ENCODE results near the gene TOMM5. TPM values are rescaled to one million over a fixed set of nuclear protein-coding genes. Genes with fewer than 3 reads are reported as not detected.

Gene TOMM5
- total RNA-seq, 4 donors from 2014 or later: 75.3 to 137 (median 93.3) TPM

DNA sequence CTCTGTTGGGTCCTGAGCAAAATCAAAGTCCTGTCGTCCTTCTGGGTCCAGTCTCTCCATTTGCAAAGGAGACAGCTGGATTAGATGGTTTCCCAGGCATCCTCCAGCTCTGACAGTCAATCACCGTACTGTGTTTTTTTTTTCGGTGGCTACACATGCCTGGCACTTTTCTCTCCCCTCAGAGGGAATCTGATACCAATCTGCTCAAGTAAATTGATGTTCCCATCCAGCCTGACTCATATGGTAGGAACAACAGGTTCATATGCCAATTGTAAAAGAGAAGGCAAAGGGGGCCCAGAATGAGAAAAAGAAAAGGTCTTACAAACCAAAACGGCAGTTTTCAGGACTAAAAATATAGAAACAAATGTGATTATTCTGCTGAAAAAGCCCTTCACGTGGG is 17.4 kb downstream of the TOMM5 start:
- H3K4me3 ChIP-seq: peak overlapping the region; percentile 84 to 96 (median 93)
- ATAC-seq: peak; percentile 84
- DNase-seq: peak; percentile 37 to 45
- H3K9me3 ChIP-seq: no peaks in the 10 kb centered on the region
- H3K27ac ChIP-seq: peak overlapping the region; percentile 94 to 99 (median 98)
- H3K36me3 ChIP-seq: no peaks in the 10 kb centered on the region
- peak in 1 of 2 donors; percentile 34 for TF ChIP-seq POLR2A (IDR thresholded peaks at IDR 0.05)
- TF ChIP-seq, protein P1, sequence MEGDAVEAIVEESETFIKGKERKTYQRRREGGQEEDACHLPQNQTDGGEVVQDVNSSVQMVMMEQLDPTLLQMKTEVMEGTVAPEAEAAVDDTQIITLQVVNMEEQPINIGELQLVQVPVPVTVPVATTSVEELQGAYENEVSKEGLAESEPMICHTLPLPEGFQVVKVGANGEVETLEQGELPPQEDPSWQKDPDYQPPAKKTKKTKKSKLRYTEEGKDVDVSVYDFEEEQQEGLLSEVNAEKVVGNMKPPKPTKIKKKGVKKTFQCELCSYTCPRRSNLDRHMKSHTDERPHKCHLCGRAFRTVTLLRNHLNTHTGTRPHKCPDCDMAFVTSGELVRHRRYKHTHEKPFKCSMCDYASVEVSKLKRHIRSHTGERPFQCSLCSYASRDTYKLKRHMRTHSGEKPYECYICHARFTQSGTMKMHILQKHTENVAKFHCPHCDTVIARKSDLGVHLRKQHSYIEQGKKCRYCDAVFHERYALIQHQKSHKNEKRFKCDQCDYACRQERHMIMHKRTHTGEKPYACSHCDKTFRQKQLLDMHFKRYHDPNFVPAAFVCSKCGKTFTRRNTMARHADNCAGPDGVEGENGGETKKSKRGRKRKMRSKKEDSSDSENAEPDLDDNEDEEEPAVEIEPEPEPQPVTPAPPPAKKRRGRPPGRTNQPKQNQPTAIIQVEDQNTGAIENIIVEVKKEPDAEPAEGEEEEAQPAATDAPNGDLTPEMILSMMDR (IDR thresholded peaks at IDR 0.05 in 4 of 5, conservative IDR thresholded peaks at IDR 0.05 in 1 of 5): no peak
- in situ Hi-C loops (cut with MboI; ENCODE audit: low sequenced_read_pairs in 4 of 4) (loop anchor here in 3 of 4 donors (10.0 to 25.0 kb wide), 6 partner anchors 90 to 812 kb away; partner anchors contain the start of genes EXOSC3 (in 3 of the 3), ALDH1B1 (in 1 of the 3), POLR1E (in 1 of the 3) and SHB (in 1 of the 3)), intact Hi-C loops (cut with DNase I; ENCODE audit: low total_unique reads) (loop anchor here (2.0 to 10.0 kb wide), 5 partner anchors 88 to 810 kb away; partner anchors contain the start of genes EXOSC3, POLR1E and ZBTB5)
- no peaks in the 10 kb centered on the region for H3K27me3 ChIP-seq
- H3K4me1 ChIP-seq: peaks cover 35 to 42% of the 10 kb centered on the region in 2 donors

DNA sequence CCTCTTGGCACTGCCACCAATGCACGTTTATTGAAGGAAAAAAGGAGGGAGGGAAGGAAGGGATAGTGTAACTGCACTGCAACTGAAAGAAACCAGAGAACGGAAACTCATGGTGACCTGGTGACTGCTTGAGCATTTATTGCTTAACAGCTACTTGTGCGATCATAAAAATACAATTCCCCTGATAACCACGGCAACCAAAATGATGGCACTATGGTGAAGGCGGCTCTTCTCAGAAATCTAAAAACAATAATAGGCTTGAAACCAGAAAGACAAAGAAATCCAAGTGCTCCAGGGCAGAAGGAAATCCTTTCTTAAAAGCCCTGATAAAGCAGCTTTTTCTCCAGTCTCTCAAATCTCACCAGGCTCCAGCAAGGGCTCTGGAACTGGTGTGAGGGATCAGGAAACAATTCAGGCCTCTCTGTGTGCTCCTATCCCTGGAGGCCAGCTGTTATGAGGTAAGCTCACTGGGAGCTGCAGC is 18.1 kb downstream of the TOMM5 start:
- H3K27me3 ChIP-seq: no peaks in the 10 kb centered on the region
- H3K4me1 ChIP-seq: peaks cover 35 to 42% of the 10 kb centered on the region in 2 donors
- in situ Hi-C loops (cut with MboI; ENCODE audit: low sequenced_read_pairs in 4 of 4) (loop anchor here in 1 of 4 donors (10.0 kb wide), 1 partner anchor 89 kb away; the partner anchor contains the start of gene POLR1E), intact Hi-C loops (cut with DNase I; ENCODE audit: low total_unique reads) (loop anchor here (2.0 to 10.0 kb wide), 3 partner anchors 95 to 811 kb away; partner anchors contain the start of gene EXOSC3)
- peak overlapping the region in 3 of 4 donors; percentile 84 to 95 (median 91) for H3K4me3 ChIP-seq
- TF ChIP-seq, protein P1 (IDR thresholded peaks at IDR 0.05 in 4 of 5, conservative IDR thresholded peaks at IDR 0.05 in 1 of 5): no peak
- peak in 1 of 2 donors; percentile 9 for TF ChIP-seq POLR2A (IDR thresholded peaks at IDR 0.05)
- no peak for DNase-seq
- peak; percentile 49 to 56 for ATAC-seq
- H3K36me3 ChIP-seq: no peaks in the 10 kb centered on the region
- no peaks in the 10 kb centered on the region for H3K9me3 ChIP-seq
- peak overlapping the region; percentile 94 to 99 (median 98) for H3K27ac ChIP-seq

DNA sequence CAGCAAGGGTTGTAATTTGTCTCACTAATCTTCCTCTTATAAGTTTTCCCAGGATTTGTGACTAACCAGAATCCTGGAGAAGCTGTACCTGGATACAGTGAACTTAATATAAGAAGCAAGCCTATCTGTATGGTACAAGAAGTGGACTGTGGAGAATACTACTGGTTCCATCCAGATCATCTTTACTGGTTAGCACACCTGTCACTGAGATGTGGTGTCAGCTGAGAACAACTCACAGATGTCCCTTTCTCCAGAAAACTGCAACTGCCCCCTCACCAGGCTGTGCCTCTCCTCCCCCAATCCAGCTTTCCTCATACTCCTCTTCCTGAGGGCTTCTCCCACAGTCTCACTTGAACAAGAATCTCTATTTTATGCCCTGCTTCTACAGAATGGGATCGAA is 21.1 kb downstream of the TOMM5 start:
- Histone ChIP-seq H3K36me3 (no peaks in the 10 kb centered on the region), H3K27ac (peak overlapping the region in 2 of 4 donors; percentile 17 to 41), H3K27me3 (no peaks in the 10 kb centered on the region), H3K9me3 (no peaks in the 10 kb centered on the region), H3K4me3 (no peak overlapping the region), H3K4me1 (peaks cover 39 to 54% of the 10 kb centered on the region in 2 donors)
- no peak for DNase-seq
- in situ Hi-C loops (cut with MboI; ENCODE audit: low sequenced_read_pairs in 4 of 4): loop anchor here in 1 of 4 donors (10.0 kb wide), 1 partner anchor 86 kb away; the partner anchor contains the start of gene POLR1E
- intact Hi-C loops (cut with DNase I; ENCODE audit: low total_unique reads): loop anchor here (10.0 kb wide), 2 partner anchors 214 to 814 kb away; partner anchors contain the start of gene EXOSC3
- TF ChIP-seq, protein P1 (IDR thresholded peaks at IDR 0.05 in 4 of 5, conservative IDR thresholded peaks at IDR 0.05 in 1 of 5): no peak
- TF ChIP-seq POLR2A (IDR thresholded peaks at IDR 0.05): no peak
- ATAC-seq: no peak

DNA sequence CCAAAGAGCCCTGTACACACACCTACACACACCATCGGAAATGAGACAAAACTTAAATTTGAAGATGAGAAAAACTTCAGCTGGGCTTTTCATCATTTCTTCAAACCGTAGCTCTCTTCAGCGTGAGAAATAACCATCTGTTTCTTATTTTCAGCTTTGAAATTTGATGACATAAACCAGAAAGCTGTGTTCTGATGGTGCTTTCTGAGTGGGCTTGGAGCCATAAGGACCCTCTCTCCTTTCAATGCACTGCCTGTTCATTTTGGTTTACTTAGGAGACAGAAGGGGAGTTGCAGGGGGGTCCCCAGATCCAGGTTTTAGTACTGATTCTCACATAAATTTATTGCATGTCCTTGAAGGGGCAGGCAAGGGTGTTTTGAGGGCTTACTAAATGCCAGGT is 25.7 kb downstream of the TOMM5 start:
- H3K36me3 ChIP-seq: no peaks in the 10 kb centered on the region
- ATAC-seq (no peak), DNase-seq (no peak)
- H3K4me1 ChIP-seq: peaks cover 11 to 28% of the 10 kb centered on the region in 2 donors
- in situ Hi-C loops (cut with MboI; ENCODE audit: low sequenced_read_pairs in 4 of 4) (no loop called here), intact Hi-C loops (cut with DNase I; ENCODE audit: low total_unique reads) (no loop called here)
- H3K27me3 ChIP-seq: no peaks in the 10 kb centered on the region
- TF ChIP-seq, protein P1 (IDR thresholded peaks at IDR 0.05 in 4 of 5, conservative IDR thresholded peaks at IDR 0.05 in 1 of 5): no peak
- no peak for TF ChIP-seq POLR2A (IDR thresholded peaks at IDR 0.05)
- H3K9me3 ChIP-seq: no peaks in the 10 kb centered on the region
- no peak overlapping the region for H3K4me3 ChIP-seq
- H3K27ac ChIP-seq: peak overlapping the region in 1 of 4 donors; percentile 67
